SK-N-SH (cell line): Measurements from ENCODE around the gene MEIS1. TPM values are rescaled to one million over a fixed set of nuclear protein-coding genes. Genes with fewer than 3 reads are reported as not detected.

Experiments
- CTCF ChIA-PET: fragments of 300-600, 350-600 bp; formaldehyde crosslinking; extraction: SDS; loops from one replicate; lab custom pipeline; 2021; lab: Yijun Ruan, JAX
- POLR2A ChIA-PET: fragments of 350-600 bp; sonication (Branson Sonifier 250); formaldehyde crosslinking; extraction: SDS; loops from one replicate; lab custom pipeline; 2020; ENCODE audit warnings: antibody characterized with exemption, inconsistent platforms; lab: Yijun Ruan, JAX
- DNase-seq: peaks from one replicate; pipeline ENCODE4 v3.0.0; 2012
- H2AFZ ChIP-seq: fragments of 200-600 bp; sonication (generic); 2 replicates; pipeline ENCODE4 v1.8.1; 2016; ENCODE audit warnings: antibody characterized with exemption, mild to moderate bottlenecking, low read depth
- H3F3A ChIP-seq: fragments of 200-600 bp; sonication (generic); replicated peaks from 2 replicates; pipeline ENCODE3; 2016; ENCODE audit warnings: antibody characterized with exemption, mild to moderate bottlenecking; ENCODE audit not compliant: insufficient read depth
- H3K27ac ChIP-seq, 2 experiments: fragments of 200-500 bp in 1 of 2; fragments of 200-600 bp in 1 of 2; sonication (Bioruptor generic) in 1 of 2; sonication (generic), shearing (Covaris generic) in 1 of 2; 2 replicates each; pipeline versions ENCODE4 v1.5.1 to v1.6.1; 2014 to 2016; ENCODE audit warnings: low read depth in 2 of 2, inconsistent platforms in 1 of 2, low read length in 1 of 2, mild to moderate bottlenecking in 1 of 2, mixed read lengths in 1 of 2
- H3K27me3 ChIP-seq: fragments of 200-600 bp; sonication (generic), shearing (Covaris generic); 2 replicates; pipeline ENCODE4 v1.6.1; 2016; ENCODE audit warnings: mixed run types; ENCODE audit not compliant: insufficient read depth
- H3K36me3 ChIP-seq, 2 experiments: fragments of 200-500 bp in 1 of 2; fragments of 200-600 bp in 1 of 2; sonication (Bioruptor generic) in 1 of 2; sonication (generic) in 1 of 2; replicated peaks in 1 of 2; 2 replicates each; pipeline versions ENCODE3 to v1.5.1; 2014 to 2016; ENCODE audit warnings: low read length in 1 of 2, mild to moderate bottlenecking in 1 of 2; ENCODE audit not compliant: insufficient read depth in 2 of 2, control insufficient read depth in 1 of 2
- H3K4me1 ChIP-seq, 2 experiments: fragments of 200-500 bp in 1 of 2; fragments of 200-600 bp in 1 of 2; sonication (Bioruptor generic) in 1 of 2; sonication (generic), shearing (Covaris generic) in 1 of 2; 2 replicates each; pipeline versions ENCODE4 v1.5.1 to v1.6.1; 2014 to 2016; ENCODE audit warnings: low read depth in 1 of 2, low read length in 1 of 2, mixed run types in 1 of 2; ENCODE audit not compliant: insufficient read depth in 2 of 2, control insufficient read depth in 1 of 2
- H3K4me2 ChIP-seq: fragments of 200-600 bp; sonication (generic), shearing (Covaris generic); 2 replicates; pipeline ENCODE4 v1.6.1; 2017; ENCODE audit warnings: mixed run types
- H3K4me3 ChIP-seq, 2 experiments: fragments of 200-500 bp in 1 of 2; fragments of 200-600 bp in 1 of 2; sonication (Bioruptor generic) in 1 of 2; sonication (generic), shearing (Covaris generic) in 1 of 2; 2 replicates each; pipeline versions ENCODE4 v1.5.1 to v1.8.1; 2014 to 2016; ENCODE audit warnings: low read depth in 2 of 2, inconsistent platforms in 1 of 2, low read length in 1 of 2, mild to moderate bottlenecking in 1 of 2, mixed read lengths in 1 of 2, moderate library complexity in 1 of 2
- H3K79me2 ChIP-seq: fragments of 200-600 bp; sonication (generic); 2 replicates; pipeline ENCODE4 v1.8.1; 2017; ENCODE audit warnings: mild to moderate bottlenecking; ENCODE audit not compliant: insufficient read depth
- H3K9ac ChIP-seq: fragments of 200-600 bp; sonication (generic); 2 replicates; pipeline ENCODE4 v1.6.1; 2017; ENCODE audit warnings: mixed run types
- H3K9me2 ChIP-seq: fragments of 200-600 bp; sonication (generic); 2 replicates; pipeline ENCODE4 v1.6.1; 2017; ENCODE audit warnings: mixed run types
- H3K9me3 ChIP-seq: fragments of 200-600 bp; sonication (generic); 2 replicates; pipeline ENCODE4 v1.6.1; 2017; ENCODE audit warnings: mixed run types, mild to moderate bottlenecking, moderate library complexity
- H4K20me1 ChIP-seq: fragments of 200-600 bp; sonication (generic); 2 replicates; pipeline ENCODE4 v1.6.1; 2017; ENCODE audit warnings: mild to moderate bottlenecking, mixed run types; ENCODE audit not compliant: insufficient read depth
- CHD2 ChIP-seq: fragments of 150-350 bp; IDR thresholded peaks from 2 replicates; pipeline ENCODE4 v1.6.1; 2018; ENCODE audit warnings: low read length; ENCODE audit not compliant: partially characterized antibody
- CTCF ChIP-seq: fragments of 200-600 bp; sonication (generic); IDR thresholded peaks from 2 replicates; pipeline ENCODE4 v1.6.1; 2017; ENCODE audit warnings: antibody characterized with exemption, mild to moderate bottlenecking, moderate library complexity
- EZH2phosphoT487 ChIP-seq: fragments of 200-600 bp; sonication (generic); IDR thresholded peaks from 2 replicates; pipeline ENCODE4 v1.6.1; 2017; ENCODE audit warnings: low read depth, mixed run types, mild to moderate bottlenecking, antibody characterized with exemption, moderate library complexity, borderline replicate concordance
- FOXM1 ChIP-seq: IDR thresholded peaks from 2 replicates; pipeline ENCODE4 v1.4.0; 2012; ENCODE audit warnings: low read depth, mild to moderate bottlenecking
- GABPA ChIP-seq: IDR thresholded peaks from 2 replicates; pipeline ENCODE4 v1.4.0; 2012; ENCODE audit warnings: low read depth, mild to moderate bottlenecking
- IRF3 ChIP-seq: fragments of 150-350 bp; IDR thresholded peaks from 2 replicates; pipeline ENCODE4 v1.6.1; 2016; ENCODE audit warnings: mild to moderate bottlenecking, low read depth, low read length
- MAX ChIP-seq: IDR thresholded peaks from 2 replicates; pipeline ENCODE4 v1.4.0; 2012; ENCODE audit warnings: low read depth
- MXI1 ChIP-seq: IDR thresholded peaks from 2 replicates; pipeline ENCODE4 v1.6.1; 2012; ENCODE audit warnings: mild to moderate bottlenecking, low read depth, low read length, improper control_type of control experiment
- RAD21 ChIP-seq: IDR thresholded peaks from 2 replicates; pipeline ENCODE4 v1.6.1; 2012; ENCODE audit warnings: mild to moderate bottlenecking, low read length
- TCF12 ChIP-seq: IDR thresholded peaks from 2 replicates; pipeline ENCODE4 v1.4.0; 2012
- TEAD4 ChIP-seq: IDR thresholded peaks from 2 replicates; pipeline ENCODE4 v1.4.0; 2012; ENCODE audit warnings: mild to moderate bottlenecking, borderline replicate concordance; ENCODE audit not compliant: insufficient read depth
- ZBTB33 ChIP-seq: IDR thresholded peaks from 2 replicates; pipeline ENCODE4 v1.4.0; 2012; ENCODE audit warnings: low read depth, borderline replicate concordance
- WGBS: methylation state at CpG from one replicate; pipeline ENCODE4 v1.1.6; 2017; ENCODE audit warnings: low lambda C conversion rate; 5-methylcytosine and 5-hydroxymethylcytosine counted together
- polyA plus RNA-seq, 3 experiments: library from polyadenylated mRNA; depleted of rRNA; stranded (reverse); fragments of >200 nt; gene quantifications; 2 replicates each; pipeline ENCODE4 v1.2.3, GENCODE V29; 2012

The MEIS1 gene
- polyA plus RNA-seq, 1 of the 3 experiments (the other 2 are of a cell fraction): 16.9 TPM

GRCh38 chr2:66541646-66542045 lies 106.7 kb downstream of the MEIS1 start (continued):
- no peak for TF ChIP-seq CHD2
- no peak for TF ChIP-seq IRF3
- TF ChIP-seq CTCF: no peak
- no peak for TF ChIP-seq TCF12

GRCh38 chr2:66543257-66543767 lies 108.4 kb downstream of the MEIS1 start:
- Histone ChIP-seq H3K9me2 (no peaks in the 10 kb centered on the region), H3K4me2 (no peak overlapping the region), H3K4me1 (peaks cover 5 to 14% of the 10 kb centered on the region in 2 experiments; a peak in 3 of 4 replicates), H3K27ac (no peak overlapping the region), H3F3A (peaks cover under 1% of the 10 kb centered on the region), H2AFZ (no peak overlapping the region), H3K9ac (no peak overlapping the region), H3K4me3 (no peak overlapping the region), H3K9me3 (no peaks in the 10 kb centered on the region), H3K27me3 (no peaks in the 10 kb centered on the region), H4K20me1 (peaks cover 10% of the 10 kb centered on the region; the same call in 1 of the 2 replicates), H3K36me3 (peaks cover 3 to 12% of the 10 kb centered on the region in 2 experiments), H3K79me2 (peaks cover 14% of the 10 kb centered on the region; the same call in 1 of the 2 replicates)
- POLR2A ChIA-PET: no interaction called here
- no peak for TF ChIP-seq RAD21
- TF ChIP-seq FOXM1: no peak
- no peak for TF ChIP-seq IRF3
- no peak for DNase-seq
- 86% methylated on average over 5 of the region's 5 CpGs for WGBS
- CTCF ChIA-PET: interaction anchor here (0.6 kb wide), 1 partner anchor 14 kb away, joined by 3 read pairs; no protein-coding TSS in a partner anchor

GRCh38 chr2:66544258-66544657 lies 109.3 kb downstream of the MEIS1 start:
- Histone ChIP-seq H3K9me3 (no peaks in the 10 kb centered on the region), H3K27ac (no peak overlapping the region), H4K20me1 (peaks cover 10% of the 10 kb centered on the region; the same call in 1 of the 2 replicates), H3K9ac (no peak overlapping the region), H3K79me2 (peaks cover 14% of the 10 kb centered on the region; the same call in 1 of the 2 replicates), H3K36me3 (peaks cover 12 to 21% of the 10 kb centered on the region in 2 experiments), H3K27me3 (no peaks in the 10 kb centered on the region), H3K9me2 (no peaks in the 10 kb centered on the region), H3F3A (no peaks in the 10 kb centered on the region), H3K4me2 (no peak overlapping the region), H2AFZ (no peak overlapping the region), H3K4me1 (peaks cover 0 to 14% of the 10 kb centered on the region in 2 experiments; a peak in 2 of 4 replicates), H3K4me3 (no peak overlapping the region)
- POLR2A ChIA-PET: no interaction called here
- CTCF ChIA-PET: interaction anchor here (0.8 kb wide), 1 partner anchor 1296 kb away, joined by 4 read pairs; no protein-coding TSS in a partner anchor
- DNase-seq: no peak
- TF ChIP-seq CTCF (no peak), TCF12 (no peak), MAX (no peak), TEAD4 (no peak), IRF3 (no peak), MXI1 (no peak), EZH2phosphoT487 (no peak), GABPA (no peak), RAD21 (no peak), ZBTB33 (no peak)
- 85% methylated on average over 2 of the region's 2 CpGs for WGBS
